ENCODE results near the gene ZBTB47. TPM values are rescaled to one million over a fixed set of nuclear protein-coding genes. Genes with fewer than 3 reads are reported as not detected.

The ZBTB47 gene
- total and polyA plus RNA-seq, 2 donors (not counting 3 experiments of a cell fraction or from before 2014, with no cell fraction given): 10.6 to 14.5 TPM

DNA sequence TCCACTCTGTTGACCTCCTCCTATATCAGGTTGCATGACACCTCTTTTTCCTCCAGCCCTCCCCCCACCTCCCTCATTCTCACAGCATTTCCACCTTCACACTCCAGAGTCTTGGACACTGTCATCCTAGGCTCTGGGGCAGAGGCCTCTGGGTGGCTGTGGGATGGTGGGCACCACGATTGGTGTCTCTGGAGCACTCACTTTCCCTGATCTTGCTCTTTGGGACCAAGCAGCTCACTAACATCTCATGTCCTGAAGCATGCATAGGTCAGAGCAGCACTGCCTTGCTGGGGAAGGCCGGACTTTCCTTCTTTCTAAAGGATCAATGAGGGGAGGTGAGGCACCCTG lies 14.9 kb downstream of the ZBTB47 start:
- no TSS peak for BruUV-seq (replicated peaks)
- Histone ChIP-seq H3K9me1 (replicated peaks; ENCODE audit: control insufficient read depth, extremely low read depth, insufficient read depth, low read length) (no peaks in the 10 kb centered on the region), H3K4me3 (replicated peaks in 1 of 3; ENCODE audit: insufficient read depth in 1 of 3, low read depth in 1 of 3, low read length in 3 of 3) (no peak overlapping the region), H2AFZ (ENCODE audit: low read depth, low read length) (no peak overlapping the region), H3K79me2 (ENCODE audit: control insufficient read depth, insufficient read depth, low read length) (no peaks in the 10 kb centered on the region), H3K9me3 (replicated peaks; ENCODE audit: control insufficient read depth, insufficient read depth, low read length) (no peaks in the 10 kb centered on the region), H3K4me1 (ENCODE audit: control insufficient read depth, extremely low read depth, insufficient read depth, low read length) (no peaks in the 10 kb centered on the region), H3K9ac (replicated peaks; ENCODE audit: extremely low read depth, insufficient read depth, low read length) (no peak overlapping the region), H3K27ac (ENCODE audit: insufficient read depth, low read depth, low read length) (no peak overlapping the region), H3K36me3 (ENCODE audit: control insufficient read depth in 2 of 2, extremely low read depth in 1 of 2, insufficient read depth in 2 of 2, low read length in 2 of 2) (no peaks in the 10 kb centered on the region), H3K27me3 (ENCODE audit: control insufficient read depth in 2 of 2, insufficient read depth in 2 of 2, low read length in 2 of 2) (no peaks in the 10 kb centered on the region), H4K20me1 (replicated peaks; ENCODE audit: control insufficient read depth, extremely low read depth, insufficient read depth, low read length) (no peaks in the 10 kb centered on the region), H3K4me2 (ENCODE audit: insufficient read depth, low read length) (no peak overlapping the region)
- dilution Hi-C loops (cut with MboI; ENCODE audit: extremely low pct_ligation_motif_present, low sequenced_read_pairs) (no loop called here), intact Hi-C loops (cut with micrococcal nuclease) (no loop called here)
- TF ChIP-seq GATA2 (IDR thresholded peaks at IDR 0.05; ENCODE audit: insufficient read depth, insufficient read length, low read depth, low read length): no peak
- no peak for TF ChIP-seq POLR2A (IDR thresholded peaks at IDR 0.05; ENCODE audit: low read depth, low read length)
- TF ChIP-seq POLR2AphosphoS5 (IDR thresholded peaks at IDR 0.05; ENCODE audit: insufficient read depth, low read depth, low read length): no peak
- no peak for TF ChIP-seq EZH2 (IDR thresholded peaks at IDR 0.05; ENCODE audit: borderline replicate concordance, low read depth, low read length, severe bottlenecking)
- TF ChIP-seq, protein P1, sequence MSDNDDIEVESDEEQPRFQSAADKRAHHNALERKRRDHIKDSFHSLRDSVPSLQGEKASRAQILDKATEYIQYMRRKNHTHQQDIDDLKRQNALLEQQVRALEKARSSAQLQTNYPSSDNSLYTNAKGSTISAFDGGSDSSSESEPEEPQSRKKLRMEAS (IDR thresholded peaks at IDR 0.05; ENCODE audit: insufficient read depth, insufficient read length): no peak
- TF ChIP-seq FOS (IDR thresholded peaks at IDR 0.05; ENCODE audit: borderline replicate concordance, insufficient read depth, low read length): no peak
- TF ChIP-seq JUN (IDR thresholded peaks at IDR 0.05; ENCODE audit: borderline replicate concordance, insufficient read depth, insufficient read length, low read depth): no peak
- TF ChIP-seq MYC (IDR thresholded peaks at IDR 0.05; ENCODE audit: low read depth, low read length): no peak
- TF ChIP-seq, protein P2, sequence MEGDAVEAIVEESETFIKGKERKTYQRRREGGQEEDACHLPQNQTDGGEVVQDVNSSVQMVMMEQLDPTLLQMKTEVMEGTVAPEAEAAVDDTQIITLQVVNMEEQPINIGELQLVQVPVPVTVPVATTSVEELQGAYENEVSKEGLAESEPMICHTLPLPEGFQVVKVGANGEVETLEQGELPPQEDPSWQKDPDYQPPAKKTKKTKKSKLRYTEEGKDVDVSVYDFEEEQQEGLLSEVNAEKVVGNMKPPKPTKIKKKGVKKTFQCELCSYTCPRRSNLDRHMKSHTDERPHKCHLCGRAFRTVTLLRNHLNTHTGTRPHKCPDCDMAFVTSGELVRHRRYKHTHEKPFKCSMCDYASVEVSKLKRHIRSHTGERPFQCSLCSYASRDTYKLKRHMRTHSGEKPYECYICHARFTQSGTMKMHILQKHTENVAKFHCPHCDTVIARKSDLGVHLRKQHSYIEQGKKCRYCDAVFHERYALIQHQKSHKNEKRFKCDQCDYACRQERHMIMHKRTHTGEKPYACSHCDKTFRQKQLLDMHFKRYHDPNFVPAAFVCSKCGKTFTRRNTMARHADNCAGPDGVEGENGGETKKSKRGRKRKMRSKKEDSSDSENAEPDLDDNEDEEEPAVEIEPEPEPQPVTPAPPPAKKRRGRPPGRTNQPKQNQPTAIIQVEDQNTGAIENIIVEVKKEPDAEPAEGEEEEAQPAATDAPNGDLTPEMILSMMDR (IDR thresholded peaks at IDR 0.05; ENCODE audit: extremely low read depth in 1 of 2, insufficient read depth in 1 of 2, low read depth in 1 of 2, low read length in 2 of 2): no peak
- ChIA-PET CTCF (interaction anchor here (1.7 kb wide), 1 partner anchor 10 kb away, joined by 4 read pairs; no protein-coding TSS in a partner anchor), POLR2A (no interaction called here)
- DNase-seq (ENCODE audit: low read depth, low spot score) (no peak), FAIRE-seq (no peak)
